GM04504 (cell line): ENCODE measurements around the gene MTFP1.
"Not testable (repeated sequence)": the region's sequence is repeated elsewhere in the genome, so short reads cannot be mapped to it uniquely, and the experiment has no call there.

Source experiments
- DNase-seq: peaks from one replicate; pipeline ENCODE4 v3.0.0-alpha.2; 2012; ENCODE audit warnings: low read depth

The MTFP1 gene

GRCh38 chr22:30455075-30455840 is 29.7 kb downstream of the MTFP1 start:
- DNase-seq = no peak

- no peak for DNase-seq
Observed at GRCh38 chr22:30457981-30458380, 32.4 kb downstream of the MTFP1 start.

GRCh38 chr22:30459181-30460052 is 33.8 kb downstream of the MTFP1 start:
- no peak for DNase-seq

- no peak for DNase-seq
Observed at GRCh38 chr22:30460147-30460546, 34.6 kb downstream of the MTFP1 start.

GRCh38 chr22:30460555-30460954 is 35.0 kb downstream of the MTFP1 start:
- DNase-seq = not testable (repeated sequence)

GRCh38 chr22:30469165-30469564 is 43.6 kb downstream of the MTFP1 start:
- DNase-seq = no peak

GRCh38 chr22:30470655-30471054 is 45.1 kb downstream of the MTFP1 start:
- DNase-seq = no peak

GRCh38 chr22:30471616-30472318 is 46.2 kb downstream of the MTFP1 start, which contains the start of gene SEC14L3:
Gene SEC14L3, minus strand, starts transcription at chr22:30472017. Its CDS starts 59 bp downstream, at chr22:30471958.
- DNase-seq = no peak

- DNase-seq = no peak
Observed at GRCh38 chr22:30472994-30473720, 47.6 kb downstream of the MTFP1 start.

- no peak for DNase-seq
Observed at GRCh38 chr22:30474121-30474520, 48.6 kb downstream of the MTFP1 start.

- no peak for DNase-seq
Observed at GRCh38 chr22:30474683-30475424, 49.3 kb downstream of the MTFP1 start.
